ENCODE measurements around the gene RAB10.
"Not testable (repeated sequence)": the region's sequence is repeated elsewhere in the genome, so short reads cannot be mapped to it uniquely, and the experiment has no call there.

RAB10 gene

DNA sequence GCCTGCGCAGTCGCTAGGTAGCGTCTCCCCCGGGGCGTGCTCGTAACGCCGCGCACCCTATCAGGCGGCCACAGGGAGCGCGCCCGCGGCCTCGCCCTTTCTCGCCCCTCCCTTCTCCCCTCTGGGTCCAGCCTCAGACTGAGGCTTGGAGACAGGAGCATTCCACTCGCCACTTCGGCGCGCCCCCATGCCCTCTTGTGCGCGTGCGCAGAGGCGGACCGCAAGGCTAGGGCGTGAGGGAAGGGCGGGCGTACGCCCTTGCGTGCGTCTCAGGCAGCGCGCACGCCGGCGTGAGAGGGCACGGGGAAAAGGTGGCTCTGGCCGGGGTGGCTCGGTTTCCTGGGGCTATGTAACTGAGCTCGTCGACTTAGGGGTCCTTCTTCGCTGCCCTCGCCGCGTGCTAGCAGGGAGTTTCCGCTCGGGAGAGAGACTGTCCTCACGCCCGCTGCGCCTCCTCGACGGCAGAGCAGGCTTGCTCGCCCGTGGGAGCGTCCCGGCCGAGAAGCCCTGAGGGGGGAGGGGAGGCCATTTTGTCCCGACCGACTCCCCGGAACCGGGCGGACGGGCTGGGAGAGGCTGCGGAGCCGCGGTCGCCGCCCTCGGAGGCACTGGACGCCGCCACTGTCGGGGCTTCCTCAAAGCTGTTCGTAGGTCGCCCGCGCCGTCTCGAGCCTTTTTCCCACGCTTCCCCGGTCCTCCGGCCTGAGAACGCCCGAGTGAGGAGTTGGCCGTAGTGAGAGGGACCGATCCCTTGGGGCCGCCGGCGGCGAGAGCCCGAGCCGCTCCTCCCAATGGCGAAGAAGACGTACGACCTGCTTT, at the start of gene RAB10:
Gene RAB10, plus strand, starts transcription at position 267 of the 819 bp plus-strand sequence. Its CDS starts 525 bp downstream, at position 792.
- peak; percentile 96 for DNase-seq (ENCODE audit: low spot score)

DNA sequence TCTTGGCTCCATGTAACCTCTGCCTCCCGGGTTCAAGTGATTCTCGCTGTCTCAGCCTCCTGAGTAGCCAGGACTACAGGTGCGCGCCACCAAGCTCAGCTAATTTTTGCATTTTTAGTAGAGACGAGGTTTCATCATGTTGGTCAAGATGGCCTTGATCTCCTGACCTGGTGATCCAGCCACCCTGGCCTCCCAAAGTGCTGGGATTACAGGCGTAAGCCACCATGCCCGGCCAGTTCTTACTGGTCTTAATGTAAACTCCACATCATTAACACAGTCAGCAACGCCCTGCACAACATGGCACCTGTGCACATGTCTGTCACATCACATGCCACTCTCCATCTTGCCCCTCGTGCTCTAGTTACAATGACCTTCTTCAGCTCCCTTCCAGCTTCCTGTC, 45.8 kb upstream of the RAB10 start:
- DNase-seq (ENCODE audit: low spot score) = no peak

DNA sequence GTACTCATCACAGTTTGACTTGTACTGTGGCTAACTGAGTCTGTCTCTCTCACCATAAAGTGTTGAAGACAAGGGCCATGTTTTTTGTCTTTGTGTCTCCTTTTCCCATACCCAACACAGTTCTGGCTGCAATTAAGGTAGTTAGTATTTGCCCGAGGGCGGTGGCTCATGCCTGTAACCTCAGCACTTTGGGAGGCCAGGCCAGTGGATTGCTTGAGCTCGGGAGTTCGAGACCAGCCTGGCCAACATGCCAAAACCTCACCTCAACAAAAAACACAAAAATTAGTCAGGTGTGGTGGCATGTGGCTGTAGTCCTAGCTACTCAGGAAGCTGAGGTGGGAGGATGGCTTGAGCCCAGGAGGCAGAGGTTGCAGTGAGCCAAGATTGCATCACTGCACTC, 44.7 kb upstream of the RAB10 start:
- DNase-seq (ENCODE audit: low spot score) = no peak

DNA sequence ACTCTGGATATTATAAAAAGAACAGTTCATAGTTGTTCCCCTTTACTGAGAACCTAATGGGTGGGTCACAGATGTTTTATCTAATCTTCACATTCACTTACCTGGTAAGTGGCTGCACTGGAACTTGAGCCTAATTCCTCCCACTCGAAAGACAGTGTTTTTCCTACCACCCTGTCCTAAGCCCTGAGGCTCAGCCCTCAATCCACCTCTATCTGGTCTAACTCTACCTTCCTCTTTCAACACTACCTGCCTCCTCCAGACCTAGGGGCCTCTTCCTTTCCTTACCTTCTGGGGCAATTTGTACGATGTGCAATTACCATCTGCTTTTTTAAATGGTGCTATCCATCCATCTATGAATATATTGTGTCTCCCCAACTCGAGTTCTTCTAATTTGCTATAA, 41.9 kb upstream of the RAB10 start:
- no peak for DNase-seq (ENCODE audit: low spot score)

DNA sequence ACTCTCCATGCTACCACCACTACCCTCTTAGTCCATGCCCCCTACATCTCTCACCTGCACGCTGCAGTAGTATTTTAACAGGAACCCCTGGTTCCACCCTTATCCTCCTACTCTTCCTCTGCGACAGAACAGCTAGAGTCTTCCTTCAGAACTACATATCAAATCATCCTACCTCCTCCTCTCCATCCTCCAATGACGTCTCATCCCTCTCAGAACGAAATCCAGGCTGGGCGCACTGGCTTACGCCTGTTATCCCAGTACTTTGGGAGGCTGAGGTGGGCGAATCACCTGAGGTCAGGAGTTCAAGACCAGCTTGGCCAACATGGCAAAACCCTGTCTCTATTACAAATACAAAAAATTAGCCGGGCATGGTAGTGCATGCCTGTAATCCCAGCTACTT, 41.3 kb upstream of the RAB10 start:
- no peak for DNase-seq (ENCODE audit: low spot score)

DNA sequence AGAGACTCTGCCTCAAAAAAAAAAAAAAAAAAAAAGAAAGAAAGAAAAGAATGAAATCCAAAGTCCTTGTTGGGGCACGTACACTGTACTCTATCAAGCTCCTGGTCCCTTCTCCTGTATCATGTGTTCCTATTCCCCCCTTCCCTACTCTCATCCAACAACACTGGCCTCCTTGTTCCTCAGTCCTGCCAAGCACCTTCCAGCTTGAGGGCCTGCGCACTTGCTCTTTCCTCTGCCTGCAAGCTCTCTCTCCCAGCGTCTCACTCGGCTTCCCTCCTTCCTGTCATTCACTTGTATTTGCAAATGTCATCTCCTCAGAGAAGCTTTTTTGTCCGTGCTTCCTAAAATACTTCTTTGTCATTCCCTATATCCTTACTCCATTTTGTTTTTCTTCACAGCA, 40.8 kb upstream of the RAB10 start:
- no peak for DNase-seq (ENCODE audit: low spot score)

DNA sequence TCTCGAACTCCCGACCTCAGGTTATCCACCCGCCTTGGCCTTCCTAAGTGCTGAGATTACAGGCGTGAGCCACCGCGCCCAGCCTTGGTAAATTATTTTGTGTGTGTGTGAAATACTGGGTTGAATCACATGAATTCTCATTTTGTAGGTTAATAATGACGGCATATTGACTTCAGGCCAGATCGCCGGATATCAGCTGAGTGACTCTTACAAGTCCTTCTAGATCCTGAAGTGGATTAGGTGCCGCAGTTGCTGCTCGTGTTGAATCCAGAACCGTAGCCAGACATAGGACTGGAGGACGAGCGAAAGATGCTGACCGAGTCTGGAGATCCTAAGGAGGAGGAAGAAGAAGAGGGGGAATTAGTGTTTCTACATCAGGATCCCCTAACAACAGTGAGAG, 39.4 kb upstream of the RAB10 start:
- no peak for DNase-seq (ENCODE audit: low spot score)

DNA sequence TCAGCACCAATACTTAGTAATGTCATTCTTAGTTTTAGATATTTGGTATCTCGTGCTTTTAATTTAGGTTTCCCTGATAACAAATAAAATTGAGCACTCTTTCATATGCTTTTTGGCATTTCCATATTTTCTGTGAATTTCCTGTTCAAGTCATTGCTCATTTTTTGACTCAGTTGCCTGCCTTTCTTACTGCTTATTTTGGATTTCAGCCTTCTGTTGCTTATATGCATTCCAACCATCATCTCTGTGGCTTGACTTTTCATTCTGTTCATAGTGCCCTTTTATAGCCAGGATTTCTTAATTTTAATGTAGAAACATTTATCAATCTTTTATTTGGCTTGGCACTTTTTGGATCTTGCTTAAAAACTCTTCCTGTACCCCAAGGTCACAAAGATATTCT, 37.0 kb upstream of the RAB10 start:
- DNase-seq (ENCODE audit: low spot score) = no peak

DNA sequence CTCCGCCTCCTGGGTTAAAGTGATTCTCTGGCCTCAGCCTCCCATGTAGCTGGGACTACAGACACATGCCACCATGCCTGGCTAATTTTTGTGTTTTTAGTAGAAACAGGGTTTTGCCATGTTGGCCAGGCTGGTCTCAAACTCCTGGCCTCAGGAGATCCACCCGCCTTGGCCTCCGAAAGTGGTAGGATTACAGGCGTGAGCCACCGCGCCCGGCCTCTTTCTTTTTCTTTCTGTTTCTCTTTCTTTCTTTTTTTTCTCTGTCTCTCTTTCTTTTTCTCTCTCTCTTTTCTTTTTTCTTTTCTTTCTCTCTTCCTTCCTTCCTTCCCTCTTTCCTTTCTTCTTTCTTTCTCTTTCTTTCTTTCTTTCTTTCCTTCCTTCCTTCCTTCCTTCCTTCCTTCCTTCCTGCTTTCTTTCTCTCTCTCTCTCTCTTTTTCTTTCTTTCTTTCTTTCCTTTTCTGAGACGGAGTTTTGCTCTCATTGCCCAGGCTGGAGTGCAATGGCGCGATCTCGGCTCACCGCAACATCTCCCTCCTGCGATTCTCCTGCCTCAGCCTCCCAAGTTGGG, 35.0 kb upstream of the RAB10 start:
- DNase-seq (ENCODE audit: low spot score) = not testable (repeated sequence)

DNA sequence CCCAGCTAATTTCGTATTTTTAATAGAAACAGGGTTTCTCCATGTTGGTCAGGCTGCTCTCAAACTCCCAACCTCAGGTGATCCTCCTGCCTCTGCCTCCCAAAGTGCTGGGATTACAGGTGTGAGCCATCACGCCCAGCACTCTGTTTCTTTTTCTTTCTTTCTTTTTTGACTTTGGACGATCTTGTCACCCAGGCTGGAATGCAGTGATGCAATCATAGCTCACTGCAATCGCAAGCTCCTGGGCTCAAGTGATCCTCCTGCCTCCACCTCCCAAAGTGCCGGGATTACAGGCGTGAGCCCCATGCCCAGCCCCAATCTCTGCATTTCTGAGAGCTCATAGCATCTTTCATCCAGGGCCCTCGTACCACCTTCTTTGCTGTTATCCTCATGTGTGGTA, 34.5 kb upstream of the RAB10 start:
- not testable (repeated sequence) for DNase-seq (ENCODE audit: low spot score)

DNA sequence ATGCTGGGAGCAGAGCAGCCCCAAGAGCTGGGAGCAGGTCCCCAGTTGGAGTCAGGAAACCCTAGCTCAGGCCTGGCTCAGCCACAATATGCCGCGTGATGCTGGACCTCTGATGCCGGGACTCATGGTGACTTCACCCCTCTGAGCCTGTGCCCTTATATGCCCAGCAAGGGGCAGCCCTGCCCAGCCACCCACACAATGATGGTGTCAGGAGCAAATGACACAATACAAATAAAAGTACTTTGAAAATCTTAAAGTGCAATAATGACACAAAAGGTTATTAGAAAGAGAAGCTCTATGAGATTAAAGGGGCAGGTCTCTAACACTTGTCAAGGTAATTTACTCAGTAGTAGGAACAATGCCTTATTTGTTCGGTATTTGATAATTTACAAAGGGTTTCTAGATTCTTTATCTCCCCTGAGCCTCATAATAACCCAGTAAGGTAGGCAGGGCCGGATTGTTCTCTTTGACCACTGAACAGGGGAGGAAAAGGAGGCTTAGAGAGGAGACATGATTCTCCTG, 33.3 kb upstream of the RAB10 start:
- DNase-seq (ENCODE audit: low spot score) = no peak

DNA sequence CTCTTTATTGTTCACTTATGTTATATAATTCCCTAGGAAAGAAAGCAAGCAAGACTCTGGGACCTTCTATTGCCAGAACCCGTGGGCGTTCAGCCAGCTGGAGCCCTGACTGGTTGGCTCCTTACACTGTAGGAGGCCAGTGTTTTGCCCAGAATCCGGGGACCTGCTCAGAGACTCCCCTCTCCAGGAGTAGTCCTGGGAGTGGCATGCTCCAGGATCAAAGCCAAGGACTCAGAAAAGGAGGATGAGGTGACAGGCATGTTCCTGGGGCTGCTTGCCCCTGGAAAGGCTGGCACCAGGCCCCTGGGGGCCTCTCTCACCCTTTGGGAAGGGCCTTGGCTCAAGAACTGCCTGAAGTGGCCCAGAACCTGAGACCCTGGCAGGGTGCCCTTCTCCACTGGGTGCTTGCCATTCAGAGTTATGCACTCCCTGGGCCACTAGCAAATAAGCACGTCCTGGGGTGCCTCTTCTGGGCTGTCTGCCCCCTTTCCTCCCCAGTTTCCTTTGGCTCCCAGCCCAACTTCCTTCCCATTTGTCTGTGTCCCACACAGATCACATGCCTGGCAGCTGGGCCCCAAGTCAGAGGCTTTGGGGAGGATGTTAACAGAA, 32.0 kb upstream of the RAB10 start:
- no peak for DNase-seq (ENCODE audit: low spot score)

DNA sequence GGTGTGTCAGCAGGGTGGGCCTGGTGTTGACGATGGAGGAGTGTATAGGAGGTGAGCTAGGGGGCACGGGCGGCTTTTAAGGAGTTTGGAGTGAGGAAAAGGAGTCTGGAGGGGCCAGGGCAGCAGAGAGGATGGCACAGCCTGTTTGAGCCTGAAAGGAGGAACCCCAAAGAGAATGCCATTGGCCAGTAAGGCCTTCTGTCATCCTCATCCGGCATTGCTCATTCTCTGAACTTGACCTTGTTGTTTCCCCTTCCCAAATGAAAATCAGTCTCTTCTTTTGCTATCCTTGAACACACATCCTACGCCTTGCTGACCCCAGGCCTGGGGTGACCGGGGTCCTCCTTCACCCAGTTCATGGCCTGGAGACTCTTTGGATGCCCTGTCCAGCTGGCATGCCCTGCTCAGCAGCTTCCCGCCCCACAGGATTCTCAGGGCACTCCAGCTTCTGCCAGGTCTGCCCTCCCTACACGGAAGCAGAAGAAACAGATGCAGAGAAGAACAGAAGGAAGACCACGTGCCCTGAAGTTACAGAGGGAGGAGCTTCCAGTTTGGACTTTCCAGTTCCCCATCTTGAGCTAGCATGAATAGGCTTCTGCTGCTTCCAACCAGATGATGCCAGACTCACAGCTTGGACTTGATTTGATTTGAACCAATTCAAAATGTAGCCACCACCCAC, 31.1 kb upstream of the RAB10 start:
- no peak for DNase-seq (ENCODE audit: low spot score)

DNA sequence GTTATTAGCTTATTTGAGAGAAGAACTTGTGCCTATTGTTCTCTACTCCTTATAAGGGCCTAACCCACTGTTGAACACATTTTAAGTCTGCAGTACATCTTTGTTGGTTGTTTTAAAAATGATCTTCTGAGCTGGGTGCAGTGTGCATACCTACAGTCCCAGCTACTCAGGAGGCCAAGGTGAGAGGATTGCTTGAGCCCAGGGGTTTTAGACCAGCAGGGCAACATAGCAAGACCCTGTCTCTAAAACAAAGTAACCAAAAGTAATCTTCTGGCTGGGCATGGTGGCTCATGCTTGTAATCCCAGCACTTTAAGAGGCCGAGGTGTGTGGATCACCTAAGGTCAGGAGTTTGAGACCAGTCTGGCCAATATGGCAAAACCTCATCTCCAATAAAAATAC, 25.8 kb upstream of the RAB10 start:
- no peak for DNase-seq (ENCODE audit: low spot score)

DNA sequence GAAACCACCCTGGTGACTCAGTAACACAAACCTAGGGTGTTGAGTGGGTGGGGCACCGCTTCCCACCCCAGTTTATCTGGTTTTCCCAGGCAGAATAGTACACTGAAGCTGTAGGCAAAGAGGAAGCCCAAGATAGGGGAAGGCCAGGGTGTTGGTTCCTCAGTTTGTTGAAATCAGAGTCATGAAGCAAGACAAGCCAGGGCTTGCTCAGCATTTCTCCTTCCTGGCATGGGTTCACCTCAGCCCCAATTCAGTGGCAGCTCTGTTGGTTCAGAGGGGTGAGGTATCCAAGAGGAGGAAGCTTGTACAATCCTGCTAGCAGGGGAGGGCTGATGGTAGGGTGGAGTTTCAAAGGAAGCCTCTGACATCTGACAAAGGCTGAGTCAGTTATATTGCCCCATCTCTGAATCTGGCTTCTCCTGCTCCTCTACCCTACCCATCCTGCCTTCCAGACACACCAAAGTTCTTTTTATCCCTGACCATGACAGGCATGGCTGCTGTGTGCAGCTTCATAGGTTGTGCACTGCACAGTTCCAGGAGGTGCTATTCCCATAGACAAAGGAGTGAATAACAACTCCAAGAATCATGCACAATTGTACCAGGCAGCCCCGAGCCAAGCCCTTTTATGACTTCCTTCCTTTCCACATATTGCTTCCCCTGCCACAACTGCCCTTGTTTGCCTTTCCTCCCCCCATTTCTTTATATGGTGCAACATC, 24.9 kb upstream of the RAB10 start:
- DNase-seq (ENCODE audit: low spot score) = no peak

DNA sequence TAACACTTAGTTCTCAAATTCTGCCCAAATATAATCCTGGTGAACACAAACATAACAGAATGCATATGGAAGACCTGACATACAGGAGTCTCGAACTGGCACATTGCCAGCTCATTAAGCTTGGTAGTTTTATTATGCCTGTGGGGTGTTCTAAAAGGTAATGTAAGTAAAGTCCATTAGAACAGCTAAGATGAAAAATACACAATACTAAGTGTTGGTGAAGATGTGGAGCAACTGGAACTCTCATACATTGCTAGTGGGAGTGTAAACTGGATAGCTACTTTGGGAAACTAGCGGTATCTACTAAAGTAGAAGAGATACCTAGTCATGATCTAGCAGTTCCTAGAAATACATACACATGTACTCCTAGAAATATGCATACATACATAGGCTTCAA, 24.3 kb upstream of the RAB10 start:
- DNase-seq (ENCODE audit: low spot score) = no peak

DNA sequence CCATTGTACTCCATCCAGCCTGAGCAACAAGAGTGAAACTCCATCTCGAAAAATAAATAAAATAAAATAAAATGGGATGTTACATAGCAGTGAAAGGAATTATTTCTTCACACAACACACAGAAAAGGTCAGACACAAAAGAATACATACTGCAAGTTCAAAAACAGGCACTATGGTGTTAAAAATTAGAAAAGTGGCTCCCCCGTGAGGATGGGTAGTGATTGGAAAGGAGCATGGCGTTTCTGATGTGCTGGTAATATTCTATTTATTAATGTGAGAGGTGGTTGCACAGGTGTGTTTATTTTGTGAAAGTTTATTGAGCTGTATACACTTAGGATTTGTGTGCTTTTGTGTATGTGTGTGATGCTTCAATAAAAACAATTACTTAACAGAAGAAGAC, 22.9 kb upstream of the RAB10 start:
- no peak for DNase-seq (ENCODE audit: low spot score)

DNA sequence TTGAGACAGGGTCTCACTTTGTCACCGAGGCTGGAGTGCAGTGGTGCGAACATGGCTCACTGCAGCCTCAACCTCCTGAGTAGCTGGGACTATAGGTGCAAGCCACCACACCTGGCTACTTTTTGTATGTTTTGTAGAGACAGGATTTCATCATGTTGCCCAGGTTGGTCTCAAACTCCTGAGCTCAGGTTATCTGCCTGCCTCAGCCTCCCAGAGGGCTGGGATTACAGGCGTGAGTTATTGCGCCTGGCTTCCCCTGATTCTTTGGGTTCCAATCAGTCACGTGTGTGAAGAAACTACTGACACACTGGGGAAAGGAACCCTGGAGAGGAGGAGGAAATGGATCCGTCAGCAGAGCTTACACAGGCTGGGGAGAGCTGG, 22.3 kb upstream of the RAB10 start:
- DNase-seq (ENCODE audit: low spot score) = no peak

DNA sequence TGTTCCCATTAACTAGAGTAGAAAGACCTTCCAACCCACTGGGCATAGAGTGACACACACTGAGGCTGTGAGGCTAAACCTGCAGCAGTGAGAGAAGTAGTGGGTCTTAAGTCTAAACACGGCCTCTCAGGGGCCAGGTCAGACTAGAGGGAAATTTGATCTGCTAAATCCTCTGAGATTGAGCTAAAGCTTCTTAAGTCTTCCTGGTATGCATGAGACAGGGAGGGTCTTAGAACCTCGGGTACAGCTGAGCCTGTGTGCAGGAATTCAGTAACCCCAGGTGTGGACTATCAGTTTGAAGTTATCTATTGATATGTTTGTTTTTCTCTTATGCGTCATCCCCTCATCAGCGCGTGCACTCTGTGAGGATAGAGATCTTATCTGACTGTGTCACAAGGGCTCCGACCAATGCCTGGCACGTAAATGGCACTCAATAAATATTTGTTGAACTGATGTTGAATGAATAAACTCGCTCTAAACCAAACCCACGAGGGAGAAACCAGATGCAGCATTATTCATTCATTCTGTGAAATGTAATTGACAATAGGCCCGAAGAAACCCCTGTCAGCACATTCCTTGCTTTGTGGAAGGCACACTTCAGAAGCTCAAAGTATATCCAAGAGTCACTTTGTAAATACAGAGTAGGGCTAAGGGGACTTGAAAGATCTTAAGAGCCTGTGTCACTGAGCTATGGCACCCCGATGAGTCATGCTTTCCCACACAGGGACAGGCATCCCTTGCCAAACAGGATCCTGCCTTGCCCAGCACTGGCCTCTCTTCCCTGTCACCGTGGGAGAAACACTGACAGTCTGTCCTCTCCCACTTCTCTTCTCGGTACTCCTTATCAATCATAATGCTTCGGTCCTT, 21.7 kb upstream of the RAB10 start:
- DNase-seq (ENCODE audit: low spot score) = no peak

DNA sequence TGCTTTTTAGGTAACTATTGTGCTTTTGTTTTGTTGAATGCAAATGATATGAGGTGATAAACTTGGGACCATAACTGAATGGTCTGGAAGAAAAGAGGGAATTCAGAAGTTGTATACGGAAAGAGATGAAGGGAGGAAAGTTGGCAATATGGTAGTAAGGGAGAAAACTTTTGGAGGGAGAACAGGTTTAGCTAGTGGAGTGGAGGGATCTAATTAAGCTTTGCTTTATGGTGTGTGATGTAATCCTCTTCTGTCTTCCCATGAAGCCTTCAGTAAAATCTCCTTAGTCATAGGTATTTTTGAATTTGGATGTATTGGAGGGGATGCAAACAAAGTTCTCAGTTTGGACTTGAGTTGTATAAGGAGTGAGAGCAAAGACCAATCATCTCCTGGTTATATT, 20.2 kb upstream of the RAB10 start:
- DNase-seq (ENCODE audit: low spot score) = no peak
